GM18870 (cell line): ENCODE data around the gene ABAT.
A peak's percentile ranks its signal among the peaks of the same experiment; 100 is the strongest.
"Not testable (repeated sequence)": the region's sequence is repeated elsewhere in the genome, so short reads cannot be mapped to it uniquely, and the experiment has no call there.

Source experiments
- ATAC-seq: cut with Tn5 transposase; IDR thresholded peaks from one replicate; pipeline ENCODE4 v1.9.1; 2021; ENCODE audit warnings: moderate library complexity; ENCODE audit not compliant: unreplicated experiment

ABAT gene

GRCh38 chr16:8774208-8774607 lies 99.8 kb downstream of the ABAT start:
- no peak for ATAC-seq

DNA sequence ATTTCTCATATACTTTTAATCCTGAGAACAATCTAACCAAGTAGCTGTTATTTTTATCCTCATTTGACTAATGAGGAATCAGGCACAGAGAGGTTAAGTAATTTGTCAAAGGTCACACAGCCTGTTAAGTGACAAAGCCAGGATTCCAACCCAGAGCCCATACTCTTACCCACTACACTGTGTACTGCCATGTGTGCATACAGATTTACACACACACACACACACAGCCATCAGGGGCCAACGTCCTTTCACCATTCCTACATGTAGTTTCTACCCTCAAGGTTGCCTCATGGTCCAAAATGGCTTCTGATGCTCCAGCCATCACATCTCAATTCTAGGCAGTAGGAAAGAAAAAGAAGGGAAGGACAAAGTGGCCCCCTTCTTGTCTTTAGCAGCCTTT lies 100.9 kb downstream of the ABAT start:
- ATAC-seq = no peak

- ATAC-seq = no peak
Observed at GRCh38 chr16:8776129-8776584, 101.7 kb downstream of the ABAT start.

- ATAC-seq = no peak
Observed at GRCh38 chr16:8777217-8777616, 102.8 kb downstream of the ABAT start.

DNA sequence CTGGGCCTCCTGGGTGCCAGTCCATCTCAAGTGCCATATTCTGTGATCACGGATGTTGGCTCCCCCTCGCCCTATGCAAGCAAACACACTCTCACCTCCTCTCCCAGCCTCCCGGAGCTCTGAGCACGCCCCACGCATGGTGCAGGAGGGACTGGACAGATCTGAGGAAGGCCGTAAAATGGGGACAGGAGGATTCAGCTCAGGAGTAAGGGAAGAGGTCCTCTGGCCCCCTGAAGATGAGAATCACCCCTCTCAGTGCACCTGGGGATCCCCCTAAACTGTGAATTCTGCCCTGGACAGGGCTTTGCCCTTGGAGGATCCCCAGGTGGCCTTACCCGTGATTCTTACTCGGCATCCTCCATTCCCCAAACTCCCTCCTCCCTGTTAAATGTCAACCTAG lies 107.4 kb downstream of the ABAT start:
- no peak for ATAC-seq

GRCh38 chr16:8782673-8783072 lies 108.3 kb downstream of the ABAT start:
- no peak for ATAC-seq

- ATAC-seq = no peak
Observed at GRCh38 chr16:8785408-8785807, 111.0 kb downstream of the ABAT start.

GRCh38 chr16:8786316-8786715 lies 111.9 kb downstream of the ABAT start:
- ATAC-seq = not testable (repeated sequence)

DNA sequence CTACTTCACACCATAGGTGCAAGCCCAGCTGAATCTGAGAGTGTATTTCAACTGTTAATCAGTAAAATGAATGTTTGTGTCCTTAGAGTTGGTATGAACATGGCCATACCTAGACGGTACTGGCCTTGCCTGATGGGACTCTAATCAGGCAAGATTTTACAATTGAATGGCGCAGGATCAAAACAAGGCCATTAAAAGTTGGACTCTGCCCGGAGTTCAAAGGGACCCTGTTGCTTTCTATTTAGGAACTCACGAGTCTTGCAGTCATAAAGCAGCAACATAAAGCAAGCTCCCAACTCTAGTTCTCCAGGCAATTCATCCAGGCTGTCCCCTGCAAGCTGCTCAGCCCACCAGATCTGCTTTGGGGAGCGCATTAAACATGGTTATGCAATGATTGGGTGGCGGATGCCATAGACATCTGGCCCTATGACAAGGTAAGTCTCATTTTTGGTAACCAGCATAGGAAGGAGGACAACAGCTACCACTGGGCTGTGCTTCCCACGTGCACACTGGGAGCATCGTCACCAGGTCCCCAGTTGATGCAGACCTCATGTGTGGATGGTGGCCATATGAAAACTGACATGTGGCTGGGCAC lies 114.3 kb downstream of the ABAT start:
- no peak for ATAC-seq

DNA sequence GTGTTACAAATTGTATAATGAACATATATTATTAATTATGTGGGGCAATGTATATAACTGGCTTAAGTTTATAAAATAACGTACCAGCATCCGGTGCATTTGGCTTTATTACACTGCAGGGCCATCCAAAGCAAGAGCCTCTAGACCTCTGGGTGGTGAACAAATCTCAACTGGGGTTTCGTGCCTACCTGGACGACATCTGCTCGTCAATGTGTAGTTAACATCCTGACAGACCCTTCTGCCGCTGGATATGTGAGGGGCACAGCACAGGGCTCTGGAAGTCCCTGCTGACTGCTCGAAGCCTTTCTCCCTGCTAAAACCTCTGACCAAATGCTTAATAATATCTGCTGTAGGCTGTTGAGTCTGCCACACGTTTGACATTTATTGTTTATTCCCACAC lies 120.7 kb downstream of the ABAT start:
- no peak for ATAC-seq

- no peak for ATAC-seq
Observed at GRCh38 chr16:8795818-8796217, 121.4 kb downstream of the ABAT start.

GRCh38 chr16:8796469-8797363 lies 122.3 kb downstream of the ABAT start:
- peak; percentile 7 for ATAC-seq

- peak; percentile 88 for ATAC-seq
Observed at GRCh38 chr16:8797364-8798173, 123.2 kb downstream of the ABAT start, which contains the start of the genes PMM2 and TMEM186. TSS of gene PMM2 (plus strand) at chr16:8797839. CDS start at chr16:8797883, 44 bp downstream. TSS of gene TMEM186 (minus strand) at chr16:8797639. CDS start at chr16:8797614, 25 bp downstream.

DNA sequence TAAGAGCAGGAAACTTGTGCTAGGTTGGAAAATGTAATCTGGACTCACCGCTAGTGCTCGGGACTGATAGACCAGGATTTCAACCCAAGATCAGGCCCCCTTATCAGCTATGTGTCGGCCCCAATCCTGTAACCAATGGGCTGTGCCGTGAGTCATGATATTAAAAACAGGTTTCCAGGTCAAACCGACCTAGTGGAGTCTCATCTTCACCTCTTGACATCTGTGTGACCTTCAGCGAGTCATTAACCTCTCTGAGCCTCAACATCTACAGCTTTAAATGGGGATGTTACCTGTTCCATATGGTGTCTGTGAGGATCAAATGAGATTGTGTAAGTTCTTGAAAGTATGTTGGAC lies 123.7 kb downstream of the ABAT start:
- peak; percentile 2 for ATAC-seq

- ATAC-seq = no peak
Observed at GRCh38 chr16:8798535-8799157, 124.2 kb downstream of the ABAT start.

GRCh38 chr16:8801701-8802100 lies 127.3 kb downstream of the ABAT start:
- ATAC-seq = no peak

GRCh38 chr16:8803733-8804132 lies 129.3 kb downstream of the ABAT start:
- ATAC-seq = not testable (repeated sequence)

DNA sequence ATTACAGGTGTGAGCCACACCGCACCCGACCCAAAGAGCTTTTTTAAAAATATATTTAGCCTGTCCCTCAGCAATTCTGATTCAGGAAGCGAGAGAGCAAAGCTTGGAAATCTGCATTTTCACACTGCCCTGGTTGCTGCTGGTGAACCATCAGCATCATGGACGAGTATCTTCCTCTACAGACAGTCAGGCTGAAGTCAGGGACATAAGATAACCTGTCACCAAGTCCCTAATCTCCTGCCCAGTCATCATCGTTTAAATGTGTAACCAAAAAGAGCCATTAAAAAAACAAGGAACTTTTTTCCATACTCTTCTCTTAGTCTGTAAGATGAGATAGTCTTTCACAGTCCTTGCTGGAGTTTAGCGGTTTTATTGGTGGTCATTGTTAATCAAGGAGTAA lies 129.9 kb downstream of the ABAT start:
- ATAC-seq = no peak

GRCh38 chr16:8806272-8806983 lies 132.0 kb downstream of the ABAT start:
- ATAC-seq = no peak

- ATAC-seq = no peak
Observed at GRCh38 chr16:8807189-8807588, 132.8 kb downstream of the ABAT start.
